IMR-90 (cell line): ENCODE data around the gene TCF7L1. TPM values are rescaled to one million over a fixed set of nuclear protein-coding genes. Genes with fewer than 3 reads are reported as not detected.
A peak's percentile ranks its signal among the peaks of the same experiment; 100 is the strongest.

Source experiments
- ATAC-seq: fragments of 200-7000 bp; cut with Tn5 transposase; 2 replicates; pipeline ENCODE4 v1.9.1; 2020; ENCODE audit warnings: low read depth, mild to moderate bottlenecking, moderate library complexity
- BruUV-seq: library from RNA; stranded (reverse); fragments of 400-500 nt; replicated peaks from 2 replicates; lab custom pipeline; 2021; lab: Mats Ljungman, UMichigan
- CTCF ChIA-PET: fragments of 300-600 bp; formaldehyde crosslinking; extraction: SDS; loops from one replicate; lab custom pipeline; 2021; ENCODE audit warnings: antibody characterized with exemption; lab: Yijun Ruan, JAX
- POLR2A ChIA-PET: fragments of 300-600 bp; sonication (Branson Sonifier 250); formaldehyde crosslinking; loops from one replicate; lab custom pipeline; 2022; ENCODE audit warnings: antibody characterized with exemption; ENCODE audit not compliant: unreplicated experiment; lab: Charles Lee
- DNase-seq: peaks from one replicate; pipeline ENCODE4 v3.0.0; 2013
- H2AFZ ChIP-seq: replicated peaks from 2 replicates; pipeline ENCODE3; 2013; ENCODE audit warnings: low read length, mild to moderate bottlenecking; ENCODE audit not compliant: poor library complexity
- H2AK5ac ChIP-seq: 2 replicates; pipeline ENCODE4 v1.6.1; 2013; ENCODE audit warnings: low read depth, low read length, inconsistent platforms
- H2AK9ac ChIP-seq: replicated peaks from 2 replicates; pipeline ENCODE3; 2013; ENCODE audit warnings: mild to moderate bottlenecking, low read depth, low read length, moderate library complexity; ENCODE audit not compliant: poor library complexity
- H2BK120ac ChIP-seq: 2 replicates; pipeline ENCODE4 v1.6.1; 2013; ENCODE audit warnings: low read depth, low read length, inconsistent platforms
- H2BK15ac ChIP-seq: 3 replicates; pipeline ENCODE4 v1.6.1; 2013; ENCODE audit warnings: low read depth, low read length, inconsistent platforms
- H2BK20ac ChIP-seq: 2 replicates; pipeline ENCODE4 v1.6.1; 2013; ENCODE audit warnings: low read depth, mild to moderate bottlenecking, inconsistent platforms, low read length, moderate library complexity
- H2BK5ac ChIP-seq: 2 replicates; pipeline ENCODE4 v1.6.1; 2013; ENCODE audit warnings: mild to moderate bottlenecking, low read depth, low read length, inconsistent platforms; ENCODE audit not compliant: poor library complexity, severe bottlenecking
- H3K14ac ChIP-seq: replicated peaks from 2 replicates; pipeline ENCODE4 v1.6.1; 2013; ENCODE audit warnings: low read depth, low read length, inconsistent platforms
- H3K18ac ChIP-seq: 2 replicates; pipeline ENCODE4 v1.6.1; 2013; ENCODE audit warnings: low read depth, low read length, control low read depth
- H3K23ac ChIP-seq: 2 replicates; pipeline ENCODE4 v1.6.1; 2013; ENCODE audit warnings: low read depth, low read length, inconsistent platforms
- H3K27ac ChIP-seq: 2 replicates; pipeline ENCODE4 v1.5.1; 2013; ENCODE audit warnings: mild to moderate bottlenecking, control low read depth, low read length; ENCODE audit not compliant: insufficient read depth
- H3K27me3 ChIP-seq: 2 replicates; pipeline ENCODE4 v1.6.1; 2013; ENCODE audit warnings: low read length; ENCODE audit not compliant: control insufficient read depth, insufficient read depth
- H3K36me3 ChIP-seq: 2 replicates; pipeline ENCODE4 v1.6.1; 2013; ENCODE audit warnings: low read length, mixed read lengths; ENCODE audit not compliant: control insufficient read depth, insufficient read depth
- H3K4ac ChIP-seq: 2 replicates; pipeline ENCODE4 v1.6.1; 2013; ENCODE audit warnings: low read depth, low read length, inconsistent platforms
- H3K4me1 ChIP-seq: 2 replicates; pipeline ENCODE4 v1.6.1; 2013; ENCODE audit warnings: low read length, mixed read lengths; ENCODE audit not compliant: control insufficient read depth, insufficient read depth
- H3K4me2 ChIP-seq: 2 replicates; pipeline ENCODE4 v1.6.1; 2013; ENCODE audit warnings: low read depth, mild to moderate bottlenecking, control low read depth, low read length, moderate library complexity
- H3K4me3 ChIP-seq: 2 replicates; pipeline ENCODE4 v1.5.1; 2013; ENCODE audit warnings: low read depth, mild to moderate bottlenecking, control low read depth, low read length, moderate library complexity; ENCODE audit not compliant: insufficient read depth
- H3K56ac ChIP-seq: 2 replicates; pipeline ENCODE4 v1.6.1; 2013; ENCODE audit warnings: low read length, inconsistent platforms; ENCODE audit not compliant: insufficient read depth; ENCODE audit errors: extremely low read depth
- H3K79me1 ChIP-seq, 2 experiments: 2 replicates each; pipeline ENCODE4 v1.6.1; 2013; ENCODE audit warnings: low read length in 2 of 2, inconsistent platforms in 1 of 2, low read depth in 1 of 2
- H3K9ac ChIP-seq: 2 replicates; pipeline ENCODE4 v1.6.1; 2013; ENCODE audit warnings: low read depth, low read length, control low read depth
- H3K9me1 ChIP-seq: 2 replicates; pipeline ENCODE4 v1.6.1; 2013; ENCODE audit warnings: low read length, inconsistent platforms; ENCODE audit not compliant: insufficient read depth
- H3K9me3 ChIP-seq: 2 replicates; pipeline ENCODE4 v1.6.1; 2013; ENCODE audit warnings: low read length; ENCODE audit not compliant: control insufficient read depth, insufficient read depth
- H4K20me1 ChIP-seq: 2 replicates; pipeline ENCODE4 v1.6.1; 2013; ENCODE audit warnings: low read length, inconsistent platforms; ENCODE audit not compliant: insufficient read depth
- H4K5ac ChIP-seq: 2 replicates; pipeline ENCODE4 v1.6.1; 2013; ENCODE audit warnings: mild to moderate bottlenecking, low read depth, low read length, control low read depth
- H4K8ac ChIP-seq, 2 experiments: 2 replicates each; pipeline ENCODE4 v1.6.1; 2013; ENCODE audit warnings: low read depth in 2 of 2, low read length in 2 of 2, control low read depth in 1 of 2, inconsistent platforms in 1 of 2
- H4K91ac ChIP-seq: 2 replicates; pipeline ENCODE4 v1.6.1; 2013; ENCODE audit warnings: low read depth, low read length, inconsistent platforms; ENCODE audit not compliant: insufficient read depth
- BHLHE40 ChIP-seq: fragments of 150-350 bp; IDR thresholded peaks from 2 replicates; pipeline ENCODE4 v1.6.1; 2016; ENCODE audit warnings: mild to moderate bottlenecking, low read depth, low read length
- CHD1 ChIP-seq: IDR thresholded peaks from 2 replicates; pipeline ENCODE4 v1.6.1; 2012; ENCODE audit warnings: low read depth, low read length, improper control_type of control experiment
- ELK1 ChIP-seq: fragments of 150-350 bp; IDR thresholded peaks from 2 replicates; pipeline ENCODE4 v1.6.1; 2016; ENCODE audit warnings: low read depth, mild to moderate bottlenecking, low read length, moderate library complexity, borderline replicate concordance
- MXI1 ChIP-seq: IDR thresholded peaks from 2 replicates; pipeline ENCODE4 v1.6.1; 2012; ENCODE audit warnings: low read depth, mild to moderate bottlenecking, low read length, moderate library complexity, borderline replicate concordance
- RCOR1 ChIP-seq: IDR thresholded peaks from 2 replicates; pipeline ENCODE4 v1.6.1; 2012; ENCODE audit warnings: mild to moderate bottlenecking, low read length, improper control_type of control experiment; ENCODE audit not compliant: insufficient replicate concordance
- WGBS, 2 experiments: methylation state at CpG; one replicate each; pipeline versions ENCODE4 v1.1.5 to v1.1.7; 2013; ENCODE audit warnings: missing lambda C conversion rate in 2 of 2; ENCODE audit not compliant: insufficient read length in 1 of 2; ENCODE audit errors: extremely low coverage in 2 of 2; 5-methylcytosine and 5-hydroxymethylcytosine counted together
- dilution Hi-C: fragments of 300-500 bp; cut with HindIII; formaldehyde crosslinking; loops from one replicate; pipeline ENCODE4 v1.14.3; 2018; ENCODE audit warnings: low sequenced_read_pairs; ENCODE audit not compliant: unreplicated experiment
- in situ Hi-C: fragments of 300-500 bp; cut with MboI; formaldehyde crosslinking; loops from 3 replicates; pipeline ENCODE4 v1.14.3; 2019; ENCODE audit warnings: low sequenced_read_pairs, inconsistent platforms, mixed read lengths
- intact Hi-C: fragments of 100-400 bp; cut with micrococcal nuclease; formaldehyde crosslinking; loops from 2 replicates; pipeline ENCODE4 v1.10.0; 2022
- polyA plus RNA-seq, 3 experiments: library from polyadenylated mRNA; depleted of rRNA; stranded (reverse); fragments of >200 nt; gene quantifications; 2 replicates each; pipeline ENCODE4 v1.2.3, GENCODE V29; 2012; ENCODE audit warnings: low replicate concordance in 1 of 3
- total RNA-seq: library from RNA; depleted of rRNA; stranded (reverse); fragments of >200 nt; gene quantifications from 2 replicates; pipeline ENCODE4 v1.2.3, GENCODE V29; 2012

TCF7L1 gene
- total and polyA plus RNA-seq, 2 of the 4 experiments (the other 2 are of a cell fraction), result 0.72 to 11.1 TPM

DNA sequence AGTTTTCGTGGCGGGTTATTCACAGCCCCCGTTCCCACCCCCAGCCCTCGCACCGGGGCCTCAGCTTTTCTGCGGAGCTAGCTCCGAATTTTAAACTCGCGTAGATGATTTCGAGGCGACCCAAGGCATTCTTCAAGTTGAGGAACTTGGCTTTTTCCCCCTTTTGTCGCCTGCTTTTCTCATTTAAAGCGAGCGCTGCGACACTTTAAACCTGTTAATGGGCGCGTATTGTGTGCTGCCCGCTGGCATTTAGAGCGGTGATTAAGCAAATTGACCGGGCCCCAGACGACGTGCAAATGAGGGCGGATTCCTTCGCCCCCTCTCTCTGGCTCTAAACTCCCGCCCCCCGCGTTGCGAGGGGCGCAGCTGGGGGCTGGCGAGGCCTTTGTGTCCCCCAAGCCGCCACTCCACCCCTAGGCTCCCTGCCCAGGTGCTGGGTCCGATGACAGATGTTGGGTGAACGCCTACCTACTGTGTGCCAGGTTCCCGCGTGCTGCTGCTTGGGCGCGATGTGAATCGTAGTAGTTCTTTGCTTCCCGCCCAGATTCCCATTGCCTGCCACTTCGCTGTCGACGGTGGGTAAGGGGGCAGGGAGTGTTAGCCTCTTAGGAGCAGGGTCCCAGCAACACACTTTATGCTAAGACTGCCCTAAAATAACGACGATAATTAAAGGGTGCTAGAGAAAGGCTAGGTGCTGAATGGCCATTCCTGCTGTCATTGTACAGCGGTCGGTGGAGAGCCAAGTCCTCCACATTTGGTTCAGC, 1.9 kb downstream of the TCF7L1 start:
- no TSS peak for BruUV-seq
- CTCF ChIA-PET, result no interaction called here
- no peak for DNase-seq

More for the DNA sequence above, 1.9 kb downstream of the TCF7L1 start:
- Histone ChIP-seq H2AK9ac (peak overlapping the region; percentile 82), H3K9me1 (peaks cover 4% of the 10 kb centered on the region; the same call in 1 of the 2 replicates), H3K18ac (no peak overlapping the region), H2AK5ac (peak overlapping the region; percentile 62), H3K9ac (peak overlapping the region; percentile 98), H3K4ac (peak overlapping the region; percentile 53), H2AFZ (peak overlapping the region; percentile 99), H3K36me3 (peaks cover 11% of the 10 kb centered on the region), H3K79me1 (peaks cover 33 to 63% of the 10 kb centered on the region in 2 experiments), H4K5ac (no peak overlapping the region), H3K27ac (peak overlapping the region; percentile 1; the same call in 1 of the 2 replicates), H2BK120ac (no peak overlapping the region), H2BK15ac (no peak overlapping the region), H2BK20ac (no peak overlapping the region), H3K4me1 (peaks cover 11% of the 10 kb centered on the region), H2BK5ac (no peak overlapping the region), H4K20me1 (peaks cover 42% of the 10 kb centered on the region), H4K8ac (peak overlapping the region in 1 of 2 experiments; percentile 56; a peak in 1 of 4 replicates), H3K56ac (no peak overlapping the region), H3K4me2 (peak overlapping the region; percentile 82), H3K4me3 (peak overlapping the region; percentile 100), H3K23ac (peak overlapping the region; percentile 55; the same call in 1 of the 2 replicates), H3K27me3 (no peaks in the 10 kb centered on the region), H4K91ac (no peak overlapping the region; the same call in 1 of the 2 replicates), H3K9me3 (no peaks in the 10 kb centered on the region), H3K14ac (peak overlapping the region; percentile 77)
- dilution Hi-C loops (no loop called here), in situ Hi-C loops (loop anchor here (5.0 kb wide), 1 partner anchor 152 kb away; no protein-coding TSS in a partner anchor), intact Hi-C loops (no loop called here)
- POLR2A ChIA-PET, result no interaction called here
- TF ChIP-seq ELK1 (no peak), MXI1 (no peak), CHD1 (no peak), RCOR1 (no peak), BHLHE40 (no peak)
- no peak for ATAC-seq
- WGBS, 2 experiments, result 30% methylated on average over 20 of the region's 46 CpGs; no CpG with 5 or more reads in 1 of the 2 experiments
